ENCODE results near the gene CCNB1.

Gene CCNB1

DNA sequence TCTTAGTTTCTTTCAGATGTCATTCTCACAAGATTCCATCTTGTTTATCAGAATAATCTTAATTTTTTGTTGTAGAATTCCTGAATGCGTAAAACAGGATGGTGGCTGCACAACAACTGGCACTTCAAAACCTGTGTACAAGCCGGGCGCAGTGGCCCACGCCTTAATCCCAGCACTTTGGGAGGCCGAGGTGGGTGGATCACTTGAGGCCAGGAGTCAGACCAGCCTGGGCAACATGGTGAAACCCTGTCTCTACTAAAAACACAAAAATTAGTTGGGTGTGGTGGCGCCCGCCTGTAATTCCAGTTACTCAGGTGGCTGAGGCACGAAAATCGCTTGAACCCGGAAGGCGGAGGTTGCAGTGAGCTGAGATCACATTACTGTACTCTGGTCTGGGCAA lies 10.5 kb upstream of the CCNB1 start:
- no peak overlapping the region for H2AFZ ChIP-seq (ENCODE audit: low read depth, low read length, severe bottlenecking)
- H3K9ac ChIP-seq (ENCODE audit: low read length): no peak overlapping the region
- no peak for TF ChIP-seq EZH2phosphoT487 (conservative IDR thresholded peaks at IDR 0.05; ENCODE audit: low read length)
- TF ChIP-seq, protein P1, sequence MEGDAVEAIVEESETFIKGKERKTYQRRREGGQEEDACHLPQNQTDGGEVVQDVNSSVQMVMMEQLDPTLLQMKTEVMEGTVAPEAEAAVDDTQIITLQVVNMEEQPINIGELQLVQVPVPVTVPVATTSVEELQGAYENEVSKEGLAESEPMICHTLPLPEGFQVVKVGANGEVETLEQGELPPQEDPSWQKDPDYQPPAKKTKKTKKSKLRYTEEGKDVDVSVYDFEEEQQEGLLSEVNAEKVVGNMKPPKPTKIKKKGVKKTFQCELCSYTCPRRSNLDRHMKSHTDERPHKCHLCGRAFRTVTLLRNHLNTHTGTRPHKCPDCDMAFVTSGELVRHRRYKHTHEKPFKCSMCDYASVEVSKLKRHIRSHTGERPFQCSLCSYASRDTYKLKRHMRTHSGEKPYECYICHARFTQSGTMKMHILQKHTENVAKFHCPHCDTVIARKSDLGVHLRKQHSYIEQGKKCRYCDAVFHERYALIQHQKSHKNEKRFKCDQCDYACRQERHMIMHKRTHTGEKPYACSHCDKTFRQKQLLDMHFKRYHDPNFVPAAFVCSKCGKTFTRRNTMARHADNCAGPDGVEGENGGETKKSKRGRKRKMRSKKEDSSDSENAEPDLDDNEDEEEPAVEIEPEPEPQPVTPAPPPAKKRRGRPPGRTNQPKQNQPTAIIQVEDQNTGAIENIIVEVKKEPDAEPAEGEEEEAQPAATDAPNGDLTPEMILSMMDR (IDR thresholded peaks at IDR 0.05; ENCODE audit: insufficient read depth, low read length, poor library complexity, severe bottlenecking): no peak
- H3K36me3 ChIP-seq (ENCODE audit: low read length): no peaks in the 10 kb centered on the region
- no peak overlapping the region for H3K4me2 ChIP-seq (ENCODE audit: low read depth, low read length, poor library complexity, severe bottlenecking)
- H3K9me2 ChIP-seq (replicated peaks; ENCODE audit: insufficient read depth, low read length): no peaks in the 10 kb centered on the region
- no peaks in the 10 kb centered on the region for H3K9me3 ChIP-seq (ENCODE audit: insufficient read depth, low read length)
- H3F3A ChIP-seq (ENCODE audit: insufficient read depth): no peaks in the 10 kb centered on the region
- no peak overlapping the region for H3K4me3 ChIP-seq (ENCODE audit: insufficient read depth, low read length, poor library complexity, severe bottlenecking)
- no peak overlapping the region for H3K27ac ChIP-seq (ENCODE audit: low read depth, low read length)
- H4K20me1 ChIP-seq (ENCODE audit: low read depth, low read length): no peaks in the 10 kb centered on the region
- no peaks in the 10 kb centered on the region for H3K27me3 ChIP-seq (ENCODE audit: low read length)
- H3K79me2 ChIP-seq (ENCODE audit: insufficient read depth, low read length): no peaks in the 10 kb centered on the region

DNA sequence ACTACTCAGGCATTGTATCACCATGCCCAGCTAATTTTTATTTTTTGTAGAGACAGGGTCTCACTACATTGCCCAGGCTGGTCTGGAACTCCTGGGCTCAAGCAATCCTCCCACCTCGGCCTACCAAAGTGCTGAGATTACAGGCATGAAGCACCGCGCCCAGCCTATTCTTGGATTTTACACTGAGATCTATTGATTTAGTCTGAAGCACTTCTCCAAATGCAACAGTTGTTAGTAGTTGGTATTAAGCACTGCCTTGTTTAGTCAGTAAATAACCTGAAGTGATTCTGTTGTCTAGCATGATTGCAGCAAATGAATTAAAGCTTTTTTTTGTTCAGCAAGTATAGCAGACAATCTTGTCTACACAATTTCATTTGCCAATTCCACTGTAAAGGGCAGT lies 8.9 kb upstream of the CCNB1 start:
- H3K79me2 ChIP-seq (ENCODE audit: insufficient read depth, low read length): no peaks in the 10 kb centered on the region
- TF ChIP-seq EZH2phosphoT487 (conservative IDR thresholded peaks at IDR 0.05; ENCODE audit: low read length): no peak
- TF ChIP-seq, protein P1 (IDR thresholded peaks at IDR 0.05; ENCODE audit: insufficient read depth, low read length, poor library complexity, severe bottlenecking): no peak
- H3K4me2 ChIP-seq (ENCODE audit: low read depth, low read length, poor library complexity, severe bottlenecking): no peak overlapping the region
- H3K4me3 ChIP-seq (ENCODE audit: insufficient read depth, low read length, poor library complexity, severe bottlenecking): no peak overlapping the region
- no peaks in the 10 kb centered on the region for H3K27me3 ChIP-seq (ENCODE audit: low read length)
- no peak overlapping the region for H2AFZ ChIP-seq (ENCODE audit: low read depth, low read length, severe bottlenecking)
- no peaks in the 10 kb centered on the region for H3K9me2 ChIP-seq (replicated peaks; ENCODE audit: insufficient read depth, low read length)
- H4K20me1 ChIP-seq (ENCODE audit: low read depth, low read length): no peaks in the 10 kb centered on the region
- H3K9me3 ChIP-seq (ENCODE audit: insufficient read depth, low read length): no peaks in the 10 kb centered on the region
- H3F3A ChIP-seq (ENCODE audit: insufficient read depth): no peaks in the 10 kb centered on the region
- H3K36me3 ChIP-seq (ENCODE audit: low read length): no peaks in the 10 kb centered on the region
- H3K27ac ChIP-seq (ENCODE audit: low read depth, low read length): no peak overlapping the region
- H3K9ac ChIP-seq (ENCODE audit: low read length): no peak overlapping the region

DNA sequence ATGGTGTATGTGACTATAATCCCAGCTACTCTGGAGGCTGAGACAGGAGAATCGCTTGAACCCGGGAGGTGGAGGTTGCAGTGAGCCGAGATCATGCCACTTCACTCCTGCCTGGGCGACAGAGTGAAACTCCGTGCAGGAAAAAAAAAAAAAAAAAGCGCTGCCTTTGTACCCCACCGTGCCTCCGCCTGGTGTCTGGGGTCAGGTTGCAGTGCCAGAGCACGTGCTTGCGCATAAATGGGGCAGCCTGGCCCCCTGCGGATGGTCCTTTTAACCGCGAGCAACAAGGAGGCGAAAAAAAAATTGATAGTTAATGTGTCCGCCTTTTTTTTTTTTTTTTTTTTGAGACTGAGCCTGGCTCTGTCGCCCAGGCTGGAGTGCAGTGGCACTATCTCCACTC lies 6.3 kb upstream of the CCNB1 start:
- H4K20me1 ChIP-seq (ENCODE audit: low read depth, low read length): no peaks in the 10 kb centered on the region
- H3K79me2 ChIP-seq (ENCODE audit: insufficient read depth, low read length): no peaks in the 10 kb centered on the region
- no peak overlapping the region for H3K4me2 ChIP-seq (ENCODE audit: low read depth, low read length, poor library complexity, severe bottlenecking)

More for the DNA sequence above, 6.3 kb upstream of the CCNB1 start:
- Histone ChIP-seq H3F3A (ENCODE audit: insufficient read depth) (0 out of 2 replicates have a peak, but pooled peaks cover 4% of the 10 kb centered on the region), H3K9me2 (replicated peaks; ENCODE audit: insufficient read depth, low read length) (no peaks in the 10 kb centered on the region), H3K27ac (ENCODE audit: low read depth, low read length) (no peak overlapping the region), H3K9ac (ENCODE audit: low read length) (no peak overlapping the region), H3K4me3 (ENCODE audit: insufficient read depth, low read length, poor library complexity, severe bottlenecking) (no peak overlapping the region), H2AFZ (ENCODE audit: low read depth, low read length, severe bottlenecking) (no peak overlapping the region), H3K27me3 (ENCODE audit: low read length) (no peaks in the 10 kb centered on the region), H3K9me3 (ENCODE audit: insufficient read depth, low read length) (no peaks in the 10 kb centered on the region), H3K36me3 (ENCODE audit: low read length) (no peaks in the 10 kb centered on the region)
- no peak for TF ChIP-seq EZH2phosphoT487 (conservative IDR thresholded peaks at IDR 0.05; ENCODE audit: low read length)
- TF ChIP-seq, protein P1 (IDR thresholded peaks at IDR 0.05; ENCODE audit: insufficient read depth, low read length, poor library complexity, severe bottlenecking): no peak

Data from SU-DHL-6 (cell line).